NB4 (cell line): ENCODE data around the gene HDAC9.

Experiments used
- MYC ChIP-seq: IDR thresholded peaks from 2 replicates; pipeline ENCODE4 v1.6.1; 2011; ENCODE audit warnings: low read depth, low read length
- POLR2A ChIP-seq: IDR thresholded peaks from 2 replicates; pipeline ENCODE4 v1.6.1; 2011; ENCODE audit warnings: mild to moderate bottlenecking; ENCODE audit not compliant: insufficient read length; ENCODE audit errors: extremely low read depth
- TF ChIP-seq, protein P1 (sequence below): IDR thresholded peaks from one replicate; pipeline ENCODE4 v1.5.1; 2012; ENCODE audit warnings: low read depth, low read length
- TF ChIP-seq, protein P2 (sequence below): IDR thresholded peaks from 2 replicates; pipeline ENCODE4 v1.6.1; 2011; ENCODE audit warnings: low read depth, low read length

DNA sequence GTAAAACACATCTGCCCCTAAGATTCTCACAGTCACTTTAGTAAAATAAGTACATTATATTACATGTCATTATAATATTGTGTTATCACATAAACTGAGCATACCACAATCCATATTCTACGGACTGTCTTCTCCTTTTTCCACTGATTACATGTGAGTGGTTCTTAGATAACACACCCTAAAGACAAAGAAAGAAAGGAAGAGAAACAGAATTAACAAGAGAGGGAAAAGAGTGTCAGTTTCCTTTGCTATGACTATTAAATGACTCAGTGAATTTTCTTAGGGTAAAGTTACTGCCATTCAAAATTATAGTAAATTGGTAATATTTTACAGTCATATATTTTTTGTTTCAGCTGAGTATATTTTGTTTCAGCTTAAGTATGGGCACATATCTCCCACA lies 353.6 kb downstream of the HDAC9 start:
- TF ChIP-seq, protein P1, sequence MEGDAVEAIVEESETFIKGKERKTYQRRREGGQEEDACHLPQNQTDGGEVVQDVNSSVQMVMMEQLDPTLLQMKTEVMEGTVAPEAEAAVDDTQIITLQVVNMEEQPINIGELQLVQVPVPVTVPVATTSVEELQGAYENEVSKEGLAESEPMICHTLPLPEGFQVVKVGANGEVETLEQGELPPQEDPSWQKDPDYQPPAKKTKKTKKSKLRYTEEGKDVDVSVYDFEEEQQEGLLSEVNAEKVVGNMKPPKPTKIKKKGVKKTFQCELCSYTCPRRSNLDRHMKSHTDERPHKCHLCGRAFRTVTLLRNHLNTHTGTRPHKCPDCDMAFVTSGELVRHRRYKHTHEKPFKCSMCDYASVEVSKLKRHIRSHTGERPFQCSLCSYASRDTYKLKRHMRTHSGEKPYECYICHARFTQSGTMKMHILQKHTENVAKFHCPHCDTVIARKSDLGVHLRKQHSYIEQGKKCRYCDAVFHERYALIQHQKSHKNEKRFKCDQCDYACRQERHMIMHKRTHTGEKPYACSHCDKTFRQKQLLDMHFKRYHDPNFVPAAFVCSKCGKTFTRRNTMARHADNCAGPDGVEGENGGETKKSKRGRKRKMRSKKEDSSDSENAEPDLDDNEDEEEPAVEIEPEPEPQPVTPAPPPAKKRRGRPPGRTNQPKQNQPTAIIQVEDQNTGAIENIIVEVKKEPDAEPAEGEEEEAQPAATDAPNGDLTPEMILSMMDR: no peak
- TF ChIP-seq MYC (no peak), POLR2A (no peak)
- TF ChIP-seq, protein P2, sequence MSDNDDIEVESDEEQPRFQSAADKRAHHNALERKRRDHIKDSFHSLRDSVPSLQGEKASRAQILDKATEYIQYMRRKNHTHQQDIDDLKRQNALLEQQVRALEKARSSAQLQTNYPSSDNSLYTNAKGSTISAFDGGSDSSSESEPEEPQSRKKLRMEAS: no peak
